ENCODE measurements around the gene PLOD3. TPM values are rescaled to one million over a fixed set of nuclear protein-coding genes. Genes with fewer than 3 reads are reported as not detected.
"Not testable (repeated sequence)": the region's sequence is repeated elsewhere in the genome, so short reads cannot be mapped to it uniquely, and the experiment has no call there.

The PLOD3 gene
- total RNA-seq, 1 experiment from 2014 or later, result 252 TPM

DNA sequence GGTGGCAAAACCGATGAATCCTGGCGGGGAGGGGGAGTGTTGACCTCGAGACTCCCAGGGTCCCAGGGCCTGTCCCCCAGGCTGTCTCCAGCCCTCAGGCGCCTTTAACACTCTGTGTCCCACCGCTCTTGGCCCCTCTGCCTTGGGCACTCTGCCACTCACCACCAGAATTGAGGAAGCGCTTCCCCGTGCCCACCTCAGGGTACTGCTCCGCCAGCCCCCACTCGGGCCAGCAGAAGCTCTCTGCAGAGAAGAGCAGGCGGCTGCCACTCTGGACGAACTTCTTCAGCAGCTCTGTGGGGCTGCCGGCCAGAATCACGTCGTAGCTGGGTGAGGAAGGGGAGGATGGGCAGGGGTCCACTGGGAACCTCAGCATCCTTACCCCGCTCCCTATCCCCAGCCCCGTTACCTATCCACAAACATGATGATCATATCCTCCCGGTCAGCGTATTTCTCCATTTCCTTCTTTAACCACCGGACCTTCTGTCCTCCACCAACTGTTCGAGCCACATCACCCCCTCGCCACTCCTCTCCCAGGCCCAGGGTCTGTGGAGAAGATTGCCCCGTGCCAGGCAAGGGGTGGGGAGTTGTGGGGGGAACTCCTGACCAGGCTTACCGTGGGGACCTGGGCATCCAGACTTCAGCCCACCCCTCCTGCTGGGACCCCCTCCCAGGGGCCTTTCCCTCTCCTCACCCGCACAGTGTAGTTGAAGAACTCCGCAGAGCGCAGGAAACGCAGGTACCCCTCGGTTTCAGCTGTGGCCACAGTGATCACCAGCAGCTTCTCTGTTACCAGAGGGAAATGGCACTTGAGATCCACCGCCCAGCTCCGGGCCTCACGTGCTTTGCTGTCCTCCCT, 1.2 kb downstream of the PLOD3 start:
- DNase-seq (ENCODE audit: low spot score), result peak; percentile 49

DNA sequence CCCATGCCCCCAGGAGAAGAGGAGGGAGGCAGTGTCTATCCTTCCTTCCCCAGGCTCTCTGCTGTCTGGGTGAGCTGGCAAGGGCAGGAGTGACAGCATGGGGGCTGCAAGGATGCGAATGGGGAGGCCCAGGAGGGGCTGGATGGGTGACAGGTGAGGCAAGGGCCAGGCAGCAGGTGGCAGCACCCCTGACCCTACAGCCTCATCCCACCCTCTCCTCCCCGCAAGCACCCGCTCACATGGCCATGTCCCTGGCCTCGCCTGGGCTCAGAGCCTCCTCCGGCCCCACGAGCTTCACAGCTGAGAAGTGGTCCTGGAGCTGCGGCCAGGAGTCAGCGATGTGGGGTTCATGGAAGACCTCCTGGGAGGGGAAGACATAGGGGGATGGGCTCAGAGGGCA, 5.4 kb downstream of the PLOD3 start:
- DNase-seq (ENCODE audit: low spot score), result no peak

DNA sequence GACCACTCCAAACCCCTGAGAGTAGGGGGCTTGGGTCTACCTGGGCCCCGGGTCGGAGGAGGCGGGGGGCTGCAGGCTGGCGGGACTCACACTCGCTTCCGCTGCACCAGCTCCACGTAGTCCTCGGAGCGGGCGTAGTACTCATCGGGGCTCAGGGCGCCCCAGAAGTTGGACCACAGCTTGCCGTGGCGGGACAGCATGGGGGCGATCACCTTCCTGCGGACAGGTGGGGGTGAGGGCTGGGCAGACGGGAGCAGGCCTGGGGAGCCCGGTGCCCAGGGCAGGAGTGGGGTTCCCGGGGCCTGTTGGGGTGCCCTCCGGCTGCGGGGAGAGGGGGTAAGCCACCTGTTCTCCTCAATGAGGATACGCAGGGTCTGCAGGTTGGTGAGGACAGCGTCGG, 5.9 kb downstream of the PLOD3 start:
- no peak for DNase-seq (ENCODE audit: low spot score)

DNA sequence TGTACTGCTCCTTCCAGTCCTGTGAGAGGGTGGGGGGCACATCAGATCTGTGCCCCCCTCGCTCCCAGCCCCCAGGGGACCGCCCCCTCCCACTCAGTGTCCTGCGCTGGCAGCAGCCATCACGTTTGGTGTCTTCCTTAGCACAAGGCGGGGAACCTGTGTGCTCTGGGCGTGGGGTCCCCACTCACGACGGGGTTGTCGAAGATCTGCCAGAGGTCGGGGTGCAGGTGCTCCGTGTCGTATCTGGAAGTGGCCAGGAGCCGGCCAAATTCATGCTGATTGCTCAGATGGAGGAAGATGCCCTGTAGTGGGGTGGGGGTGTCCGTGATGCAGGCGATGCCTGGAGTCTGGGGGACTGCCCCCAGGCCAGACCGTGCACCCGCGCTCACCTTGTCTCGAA, 7.2 kb downstream of the PLOD3 start:
- no peak for DNase-seq (ENCODE audit: low spot score)

DNA sequence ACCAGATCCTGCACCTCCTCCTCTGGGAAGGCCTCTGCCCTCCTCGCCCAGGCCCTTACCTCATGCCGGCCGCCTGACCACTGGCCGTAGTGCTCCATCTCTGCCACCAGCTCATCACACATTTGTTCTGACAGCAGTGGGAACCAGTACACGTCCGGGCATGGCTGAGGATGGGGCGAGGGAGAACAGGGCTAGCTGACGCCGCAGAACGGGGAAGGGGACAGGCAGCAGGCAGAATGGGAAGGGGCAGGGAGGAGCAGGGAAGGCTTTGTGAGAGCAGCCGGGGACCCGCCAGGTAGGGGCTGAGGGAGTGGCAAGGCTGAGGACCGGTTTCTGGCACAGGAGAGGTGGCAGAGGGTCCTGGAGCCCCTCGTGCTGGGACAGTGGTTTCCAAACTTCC, 8.6 kb downstream of the PLOD3 start:
- DNase-seq (ENCODE audit: low spot score), result no peak

DNA sequence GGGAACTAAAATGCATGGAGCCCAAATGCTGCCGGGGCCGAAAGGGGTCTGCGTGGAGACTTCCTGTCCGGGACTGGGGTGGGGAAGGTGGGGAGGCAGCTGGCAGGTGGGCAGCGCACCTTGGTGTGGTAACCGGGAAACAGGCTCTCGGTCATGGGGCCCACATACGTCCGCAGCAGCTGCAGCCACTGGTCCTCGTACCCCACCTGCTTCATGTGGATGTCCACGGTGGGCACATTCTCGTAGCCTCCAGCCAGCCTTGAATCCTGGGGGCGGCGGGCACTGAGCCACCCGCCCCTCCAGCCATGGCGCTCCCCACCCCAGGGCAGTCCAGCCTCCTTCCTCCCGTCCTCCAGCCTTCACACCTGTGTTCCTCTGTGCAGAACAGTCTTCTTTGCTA, 9.9 kb downstream of the PLOD3 start:
- DNase-seq (ENCODE audit: low spot score), result no peak

DNA sequence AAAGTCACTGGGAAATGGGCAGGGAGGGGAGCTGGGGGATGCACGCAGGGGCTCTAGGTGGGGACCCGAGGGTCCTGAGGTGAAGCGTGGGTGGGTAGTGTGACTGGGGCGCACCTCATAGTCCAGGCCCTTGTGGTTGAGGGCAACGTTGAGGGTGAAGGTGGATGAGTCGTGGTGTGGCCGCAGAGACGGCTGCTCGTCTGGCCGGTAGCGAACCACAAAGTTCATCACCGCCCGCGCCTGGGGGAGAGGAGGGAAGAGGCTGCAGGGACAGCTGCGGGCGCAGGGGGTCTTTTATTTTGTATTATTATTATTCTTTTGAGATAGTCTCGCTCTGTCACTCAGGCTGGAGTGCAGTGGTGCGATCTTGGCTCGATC, 10.7 kb downstream of the PLOD3 start:
- DNase-seq (ENCODE audit: low spot score), result no peak

DNA sequence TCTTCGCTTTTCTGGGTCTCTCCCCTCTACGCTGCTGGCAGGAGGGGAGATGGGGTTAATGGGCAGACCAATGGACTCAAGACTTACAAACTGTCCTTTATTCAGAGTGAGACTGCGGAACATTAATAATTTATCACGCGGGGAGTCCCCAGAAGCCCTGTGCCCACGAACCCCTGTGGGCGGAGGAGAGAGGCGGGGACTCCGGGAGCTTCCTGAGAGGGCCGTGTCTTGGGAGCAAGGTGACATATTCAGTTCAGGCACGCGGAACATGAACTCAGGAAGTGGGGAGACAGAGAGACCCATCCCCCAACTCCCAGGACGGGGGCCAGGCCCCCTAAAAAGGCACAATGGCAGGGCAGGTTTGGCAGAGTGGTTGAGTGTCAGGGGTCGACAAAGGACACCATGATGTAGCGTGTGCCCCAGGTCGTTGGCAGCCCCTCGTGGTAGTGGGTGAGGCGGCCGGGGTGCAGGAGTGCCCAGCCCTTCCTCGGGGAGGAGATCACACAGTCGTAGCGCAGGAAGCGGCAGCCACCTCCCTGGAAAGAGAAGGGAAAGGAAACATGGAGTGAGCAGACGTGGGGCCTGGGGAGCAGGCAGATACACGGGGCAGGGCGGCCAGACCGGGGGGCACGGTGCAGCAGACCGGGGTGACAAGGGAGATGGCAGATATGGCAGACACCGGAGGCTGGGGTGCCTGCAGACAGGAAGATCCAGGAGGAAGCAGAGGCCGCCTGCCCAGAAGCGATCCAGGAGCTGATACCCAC, 11.3 kb downstream of the PLOD3 start:
- no peak for DNase-seq (ENCODE audit: low spot score)

DNA sequence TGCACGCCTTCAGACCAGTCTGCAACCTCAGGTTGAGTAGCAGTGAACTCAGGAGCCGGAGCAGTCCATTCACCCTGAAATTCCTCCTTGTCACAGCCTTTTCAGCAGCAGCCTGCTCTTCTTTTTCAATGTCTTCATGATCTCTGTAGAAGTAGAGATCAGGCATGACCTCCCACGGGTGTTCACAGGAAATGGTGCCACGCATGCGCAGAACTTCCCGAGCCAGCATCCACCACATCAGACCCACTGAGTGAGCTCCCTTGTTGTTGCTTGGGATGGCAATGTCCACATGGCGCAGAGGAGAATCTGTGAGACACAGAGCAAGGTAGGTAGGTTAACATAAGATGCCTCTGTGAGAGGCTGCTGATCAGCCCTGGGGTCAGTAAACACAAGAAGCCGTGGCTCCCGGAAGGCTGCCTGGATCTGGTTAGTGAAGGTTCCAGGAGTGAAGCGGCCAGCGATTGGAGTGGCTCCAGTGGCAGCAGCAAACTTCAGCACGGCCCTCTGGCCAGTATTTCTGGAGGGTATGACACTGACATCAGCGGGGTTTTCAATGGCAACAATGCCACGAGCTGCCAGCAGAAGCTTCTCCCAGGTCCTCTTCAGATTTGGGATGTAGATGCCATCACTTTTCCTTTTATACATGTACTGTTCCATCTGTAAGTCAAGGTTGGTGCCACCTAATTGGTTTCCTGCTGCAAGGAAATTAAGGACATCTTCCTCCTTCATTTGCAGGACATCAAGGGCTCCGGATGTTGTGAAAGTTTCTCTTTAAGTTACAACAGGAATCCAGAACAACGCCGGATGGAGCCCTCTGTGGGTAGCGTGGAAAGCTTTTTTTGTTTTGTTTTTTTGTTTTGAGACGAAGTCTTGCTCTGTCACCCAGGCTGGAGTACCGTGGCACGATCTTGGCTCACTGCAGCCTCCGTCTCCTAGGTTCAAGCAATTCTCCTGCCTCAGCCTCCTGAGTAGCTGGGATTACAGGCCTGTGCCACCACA, 13.3 kb downstream of the PLOD3 start:
- DNase-seq (ENCODE audit: low spot score), result not testable (repeated sequence)

DNA sequence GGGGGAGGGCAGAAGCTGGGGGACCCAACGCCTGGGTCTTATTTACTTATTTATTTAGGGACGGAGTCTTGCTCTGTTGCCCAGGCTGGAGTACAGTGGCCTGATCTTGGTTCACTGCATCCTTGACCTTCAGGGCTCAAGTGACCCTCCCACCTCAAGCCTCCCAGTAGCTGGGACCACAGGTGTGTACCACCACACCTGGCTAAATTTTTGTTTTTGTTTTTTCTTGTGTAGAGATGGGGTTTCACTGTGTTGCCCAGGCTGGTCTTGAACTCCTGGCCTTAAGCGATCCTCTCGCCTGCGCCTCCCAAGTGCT, 14.8 kb downstream of the PLOD3 start:
- no peak for DNase-seq (ENCODE audit: low spot score)

DNA sequence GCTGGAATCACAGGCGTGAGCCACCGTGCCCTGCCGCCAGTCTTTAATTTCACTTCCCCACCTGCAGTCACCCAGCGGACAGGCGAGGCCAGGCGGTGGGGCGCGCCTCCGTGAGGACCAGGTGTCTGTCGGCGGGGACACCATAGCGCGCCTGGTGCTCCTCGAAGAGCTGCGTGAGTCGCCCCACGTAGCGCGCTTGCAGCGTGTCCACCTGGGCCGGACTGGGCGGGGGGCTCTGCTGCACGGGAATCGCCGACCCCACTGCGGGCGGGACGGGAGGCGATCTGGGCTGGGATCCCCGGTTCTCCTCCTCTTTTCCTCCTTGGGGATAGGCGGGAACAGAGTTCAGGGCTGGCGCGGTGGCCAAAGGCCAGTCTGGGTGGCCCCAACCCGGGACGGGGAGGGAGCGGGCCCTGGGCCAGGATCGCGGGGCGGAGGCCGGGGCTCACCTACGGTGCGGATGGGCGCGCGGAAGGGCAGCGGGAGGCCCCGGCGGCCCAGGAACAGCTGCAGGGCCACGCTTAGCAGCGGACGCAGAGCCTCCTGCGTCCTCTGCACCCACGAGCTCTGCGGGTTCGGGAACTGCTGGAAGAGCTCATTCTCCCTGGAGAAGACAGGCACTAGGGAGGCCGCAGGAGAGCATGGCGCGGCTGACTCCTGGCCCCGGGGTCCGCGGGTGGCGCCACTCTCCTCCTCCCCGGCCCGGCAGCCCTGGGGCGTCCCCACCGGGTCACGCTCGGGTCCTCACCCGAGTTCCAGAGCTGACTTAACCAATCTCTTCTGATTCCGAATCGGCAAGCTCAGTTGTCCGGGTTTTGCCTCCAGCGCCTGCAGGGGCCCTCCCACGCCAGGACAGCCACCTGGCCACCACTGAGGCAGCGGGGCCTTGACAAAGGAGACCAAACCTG, 15.4 kb downstream of the PLOD3 start:
- DNase-seq (ENCODE audit: low spot score), result peak; percentile 55

DNA sequence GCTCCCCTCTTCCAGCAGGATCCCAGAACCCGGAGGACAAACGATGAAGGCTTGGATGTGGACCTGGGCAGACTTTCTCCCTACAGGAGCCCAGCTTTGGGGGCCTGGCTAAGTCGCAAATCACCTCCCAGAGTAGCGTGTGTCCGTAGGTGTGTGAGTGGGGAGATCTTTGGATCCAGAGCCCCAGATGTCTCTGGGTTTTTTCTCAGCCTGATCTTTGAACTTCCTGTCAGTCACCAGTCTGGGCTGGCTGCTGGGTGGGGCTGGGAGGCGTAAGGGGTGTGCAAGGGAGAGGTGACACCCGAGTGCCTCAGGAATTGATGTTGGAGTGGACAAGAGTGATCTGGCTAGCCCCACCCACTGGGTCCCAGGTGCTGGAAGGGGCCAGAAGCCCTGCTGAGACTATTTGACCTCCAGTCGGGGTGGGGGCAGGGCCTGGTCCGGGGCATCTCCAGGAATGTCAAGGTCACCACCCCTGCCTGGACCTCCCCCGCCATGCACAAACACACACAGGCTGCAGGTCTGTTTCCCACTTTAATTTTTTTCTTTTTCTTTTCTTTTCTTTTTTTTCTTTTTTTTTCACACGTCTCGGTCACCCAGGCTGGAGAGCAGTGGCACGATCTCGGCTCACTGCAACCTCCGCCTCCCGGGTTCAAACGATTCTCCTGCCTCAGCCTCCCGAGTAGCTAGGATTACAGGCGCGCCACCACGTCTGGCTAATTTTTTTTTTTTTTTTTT, 16.4 kb downstream of the PLOD3 start, which contains the start of gene MOGAT3:
Gene MOGAT3 (minus strand): TSS at position 175 of the 738 bp plus-strand sequence. CDS start 182 bp downstream, outside the sequence.
- peak; percentile 84 for DNase-seq (ENCODE audit: low spot score)

DNA sequence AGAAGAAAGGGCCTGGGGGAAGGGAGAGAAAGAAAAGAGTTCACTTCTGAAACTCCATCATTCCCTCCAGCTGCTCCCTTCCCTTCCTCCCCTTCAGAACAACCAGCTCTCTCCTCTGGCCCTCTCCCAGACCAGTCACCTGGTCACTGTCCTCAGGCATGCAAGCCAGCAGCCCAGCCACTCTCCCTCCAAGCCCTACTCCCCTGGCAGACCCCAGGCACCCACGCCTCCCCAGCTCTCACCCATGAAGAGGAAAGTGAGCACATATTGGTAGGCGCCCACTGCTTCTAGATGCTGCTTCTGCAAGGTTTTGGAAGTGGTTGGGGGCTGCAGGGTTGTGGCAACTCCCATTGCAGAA, 16.9 kb downstream of the PLOD3 start:
- no peak for DNase-seq (ENCODE audit: low spot score)

DNA sequence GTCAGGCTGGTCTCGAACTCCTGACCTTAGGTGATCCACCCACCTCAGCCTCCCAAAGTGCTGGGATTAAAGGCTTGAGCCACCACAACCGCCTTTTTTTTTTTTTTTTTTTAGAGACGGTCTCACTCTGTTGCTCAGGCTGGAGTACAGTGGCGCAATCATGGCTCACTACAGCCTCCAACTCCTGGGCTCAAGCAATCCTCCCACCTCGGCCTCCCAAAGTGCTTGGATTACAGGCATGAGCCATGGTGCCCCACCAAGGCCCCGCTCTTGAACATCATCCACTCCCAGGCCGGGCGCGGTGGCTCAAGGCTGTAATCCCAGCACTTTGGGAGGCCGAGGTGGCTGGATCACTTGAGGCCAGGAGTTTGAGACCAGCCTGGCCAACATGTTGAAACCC, 17.9 kb downstream of the PLOD3 start:
- DNase-seq (ENCODE audit: low spot score), result not testable (repeated sequence)

DNA sequence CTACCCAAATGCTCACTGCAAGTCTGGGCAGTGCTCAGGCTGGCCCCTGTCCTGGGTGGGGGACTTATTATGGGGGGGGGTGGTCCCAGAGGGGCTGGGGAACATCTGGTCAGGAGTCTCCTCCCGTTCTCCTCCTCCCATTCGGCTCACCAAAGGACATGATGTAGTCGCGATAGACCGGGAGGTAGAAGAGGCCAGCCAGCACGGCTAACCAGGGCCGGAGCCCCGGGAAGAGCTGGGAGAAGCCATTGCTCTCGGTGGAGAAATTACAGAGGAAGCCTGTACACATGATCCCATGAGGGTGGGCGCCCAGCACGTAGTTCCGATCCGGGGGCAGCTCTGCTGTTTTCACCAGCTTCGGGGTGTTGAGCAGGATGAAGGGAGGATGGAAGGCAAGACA, 18.9 kb downstream of the PLOD3 start:
- no peak for DNase-seq (ENCODE audit: low spot score)

DNA sequence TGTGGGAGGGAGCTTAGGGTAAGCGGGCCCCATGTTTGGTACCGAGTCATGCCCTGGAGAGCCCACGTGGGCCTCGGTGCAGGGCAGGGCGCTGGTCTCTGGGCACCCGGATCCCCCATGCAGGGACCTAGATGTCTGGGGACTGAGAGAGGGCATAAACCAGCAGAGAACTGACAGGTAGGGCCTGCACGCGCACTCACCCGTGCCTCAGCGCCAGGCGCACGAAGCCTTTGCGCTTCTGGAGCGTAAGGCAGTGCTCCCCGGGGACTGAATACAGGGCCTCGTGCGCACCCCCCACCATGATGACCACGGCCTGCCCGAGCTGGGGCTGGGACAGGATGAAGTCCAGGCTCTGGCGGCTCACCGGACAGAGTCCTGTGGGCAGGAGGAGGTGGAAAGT, 19.4 kb downstream of the PLOD3 start:
- no peak for DNase-seq (ENCODE audit: low spot score)

DNA sequence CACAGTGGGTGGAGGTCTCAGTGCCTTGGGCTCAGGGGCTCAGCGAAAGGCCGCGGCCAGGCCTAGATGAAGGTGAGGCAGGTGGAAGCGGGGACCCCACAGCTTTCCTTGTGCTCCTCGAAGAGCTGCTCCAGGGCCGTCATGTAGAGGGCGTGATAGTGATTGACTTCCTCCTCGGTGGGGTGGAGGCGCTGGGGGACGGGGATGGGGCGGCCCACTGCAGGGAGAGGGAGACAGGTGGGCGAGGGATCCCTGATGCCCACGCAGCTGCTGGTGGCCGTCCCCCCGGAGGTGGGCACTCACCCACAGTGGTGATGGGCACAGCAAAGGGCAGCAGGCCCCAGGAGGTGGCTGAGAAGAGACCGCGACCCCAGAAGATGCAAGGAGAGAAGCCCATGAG, 21.5 kb downstream of the PLOD3 start:
- DNase-seq (ENCODE audit: low spot score), result no peak

DNA sequence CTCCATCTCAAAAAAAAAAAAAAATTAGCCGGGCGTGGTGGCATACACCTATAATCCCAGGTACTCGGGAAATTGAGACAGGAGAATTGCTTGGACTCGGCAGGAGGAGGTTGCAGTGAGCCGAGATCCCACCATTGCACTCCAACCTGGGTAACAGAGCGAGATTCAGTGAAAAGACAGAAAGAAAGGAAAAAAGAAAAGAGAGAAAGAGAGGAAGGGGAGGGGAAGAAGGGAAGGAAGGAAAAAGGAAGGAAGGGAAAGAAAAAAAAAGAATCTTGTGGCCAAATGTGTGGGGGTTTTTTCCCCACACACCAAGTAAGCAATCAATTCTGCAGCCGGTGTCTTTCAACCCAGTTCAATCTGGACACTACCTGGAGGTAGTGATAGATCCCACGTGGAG, 28.3 kb downstream of the PLOD3 start:
- no peak for DNase-seq (ENCODE audit: low spot score)

DNA sequence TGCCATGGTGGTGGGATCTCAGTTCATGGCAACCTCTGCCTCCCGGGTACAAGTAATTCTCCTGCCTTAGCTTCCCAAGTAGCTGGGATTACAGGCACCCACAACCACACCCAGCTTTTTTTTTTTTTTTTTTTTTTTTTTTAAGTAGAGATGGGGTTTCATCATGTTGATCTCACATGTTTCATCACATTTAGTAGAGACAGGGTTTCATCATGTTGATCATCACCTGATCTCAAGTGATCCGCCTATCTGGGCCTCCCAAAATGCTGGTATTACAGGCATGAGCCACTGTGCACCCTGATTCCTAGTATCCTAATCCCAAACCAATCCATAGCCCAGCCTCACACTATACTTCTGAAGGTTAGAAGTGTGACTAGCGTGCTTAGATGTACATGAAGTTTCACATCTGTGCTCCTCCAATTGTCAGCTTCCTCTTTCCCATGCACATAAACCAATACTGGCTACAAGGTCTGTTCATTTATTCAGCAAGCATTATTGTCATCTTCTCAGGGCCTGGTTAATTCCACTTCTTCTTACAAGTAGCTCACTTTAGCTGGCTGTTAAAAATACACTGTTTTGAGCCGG, 30.4 kb downstream of the PLOD3 start:
- no peak for DNase-seq (ENCODE audit: low spot score)

DNA sequence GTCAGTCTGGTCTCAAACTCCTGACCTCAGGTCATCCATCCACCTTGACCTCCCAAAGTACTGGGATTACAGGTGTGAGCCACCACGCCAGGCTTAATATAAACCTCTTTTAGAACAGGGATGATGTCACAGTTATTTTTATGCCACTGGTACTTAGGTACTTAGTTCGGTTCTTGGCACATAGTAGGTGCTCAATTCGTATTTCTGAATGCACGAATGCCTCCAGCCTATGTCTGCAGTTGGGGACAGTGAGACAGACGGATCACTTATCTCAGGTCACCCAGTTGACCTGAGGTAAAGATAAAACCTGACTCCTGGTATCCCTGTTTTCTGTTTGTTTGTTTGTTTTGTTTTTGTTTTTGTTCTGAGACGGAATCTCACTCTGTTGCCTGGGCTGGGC, 31.2 kb downstream of the PLOD3 start:
- no peak for DNase-seq (ENCODE audit: low spot score)
